SH-SY5Y (cell line): Measurements from ENCODE around the gene POLR1A.

Experiments
- GATA2 ChIP-seq: IDR thresholded peaks from 2 replicates; pipeline ENCODE4 v1.6.1; 2011; ENCODE audit warnings: mild to moderate bottlenecking, low read depth, low read length
- GATA3 ChIP-seq: IDR thresholded peaks from 2 replicates; pipeline ENCODE4 v1.6.1; 2011; ENCODE audit warnings: low read depth, mild to moderate bottlenecking, low read length, moderate library complexity

The POLR1A gene

GRCh38 chr2:86042256-86043168 is 63.2 kb downstream of the POLR1A start:
- no peak for TF ChIP-seq GATA2
- TF ChIP-seq GATA3: no peak

- no peak for TF ChIP-seq GATA3
- TF ChIP-seq GATA2: no peak
These were observed 65.6 kb downstream of the POLR1A start for GRCh38 chr2:86039963-86040655.

- no peak for TF ChIP-seq GATA2
- TF ChIP-seq GATA3: no peak
These were observed 66.3 kb downstream of the POLR1A start for GRCh38 chr2:86039178-86039962.

- TF ChIP-seq GATA3: no peak
- no peak for TF ChIP-seq GATA2
These were observed 67.2 kb downstream of the POLR1A start for GRCh38 chr2:86038291-86039081.

- TF ChIP-seq GATA3: no peak
- no peak for TF ChIP-seq GATA2
These were observed 67.9 kb downstream of the POLR1A start for GRCh38 chr2:86037795-86038192.

- no peak for TF ChIP-seq GATA2
- no peak for TF ChIP-seq GATA3
These were observed 68.4 kb downstream of the POLR1A start for GRCh38 chr2:86037141-86037794.

- TF ChIP-seq GATA3: no peak
- no peak for TF ChIP-seq GATA2
These were observed 69.0 kb downstream of the POLR1A start for GRCh38 chr2:86036669-86037138.

GRCh38 chr2:86035883-86036668 is 69.6 kb downstream of the POLR1A start:
- no peak for TF ChIP-seq GATA2
- no peak for TF ChIP-seq GATA3

- TF ChIP-seq GATA2 (no peak), GATA3 (no peak)
These were observed 70.3 kb downstream of the POLR1A start for GRCh38 chr2:86035376-86035882.

- TF ChIP-seq GATA3 (no peak), GATA2 (no peak)
These were observed 71.7 kb downstream of the POLR1A start for GRCh38 chr2:86033751-86034692.
